ENCODE results near the gene CHEK1. TPM values are rescaled to one million over a fixed set of nuclear protein-coding genes. Genes with fewer than 3 reads are reported as not detected.

Gene CHEK1
- total RNA-seq, 1 experiment from 2014 or later: 71.6 TPM

GRCh38 chr11:125593114-125593820 lies 31.7 kb upstream of the CHEK1 start:
- H3K27me3 ChIP-seq (ENCODE audit: control insufficient read depth, insufficient read depth, low read length): no peaks in the 10 kb centered on the region
- intact Hi-C loops (cut with micrococcal nuclease; ENCODE audit: unreplicated experiment) (no loop called here), in situ Hi-C loops (cut with HindIII; ENCODE audit: low pct_unique_long_range_greater_than_20kb, low sequenced_read_pairs) (no loop called here)
- peaks cover 6% of the 10 kb centered on the region; the same call in 1 of the 2 replicates for H3K4me1 ChIP-seq (ENCODE audit: control insufficient read depth, insufficient read depth, low read length)
- H3K9me3 ChIP-seq (ENCODE audit: control insufficient read depth, insufficient read depth, low read depth, low read length): no peaks in the 10 kb centered on the region
- ChIA-PET POLR2A (interaction anchor here (0.5 to 2.0 kb wide), 4 partner anchors 23 to 90 kb away, joined by 3 to 6 read pairs (median 4); partner anchors contain the start of gene EI24), CTCF (no interaction called here)
- peak overlapping the region; percentile 83 to 86 for H3K4me3 ChIP-seq (ENCODE audit: low read depth in 2 of 2, low read length in 2 of 2)
- TSS peak; percentile 93 for BruUV-seq (replicated peaks)
- TF ChIP-seq POLR2AphosphoS5 (IDR thresholded peaks at IDR 0.05; ENCODE audit: low read depth, low read length) (no peak), SIN3A (IDR thresholded peaks at IDR 0.05; ENCODE audit: borderline replicate concordance, insufficient read depth, low read depth, low read length) (no peak), TCF7L2 (IDR thresholded peaks at IDR 0.05; ENCODE audit: low read depth, low read length) (no peak), CTCF (IDR thresholded peaks at IDR 0.05) (no peak), REST (IDR thresholded peaks at IDR 0.05; ENCODE audit: insufficient read depth in 1 of 2, low read depth in 2 of 2, low read length in 1 of 2) (no peak)
- ATAC-seq: peak; percentile 47
- peak; percentile 4 for DNase-seq (ENCODE audit: low read depth, low spot score)
- peaks cover 6% of the 10 kb centered on the region for H3K36me3 ChIP-seq (ENCODE audit: control insufficient read depth, insufficient read depth, low read length)
- H3K27ac ChIP-seq (ENCODE audit: low read length): peak overlapping the region; percentile 94

DNA sequence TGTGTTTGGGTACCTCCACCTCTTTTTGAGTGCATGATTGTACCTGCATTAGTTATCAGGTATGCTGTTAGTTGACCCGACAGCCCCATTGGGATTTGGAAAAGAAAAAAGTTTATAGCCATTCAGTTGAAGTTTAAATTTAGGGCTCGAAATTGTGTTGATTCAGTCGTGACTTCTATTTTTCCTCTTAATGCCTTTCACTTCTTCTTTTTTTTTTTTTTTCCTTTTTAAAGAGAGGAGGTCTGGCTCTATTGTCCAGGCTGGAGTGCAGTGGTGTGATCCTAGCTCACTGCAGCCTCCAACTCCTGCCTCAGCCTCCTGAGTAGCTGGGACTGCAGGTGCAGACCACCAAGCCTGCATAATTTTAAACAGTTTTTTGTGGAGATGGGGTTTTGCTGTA lies 30.0 kb upstream of the CHEK1 start:
- in situ Hi-C loops (cut with HindIII; ENCODE audit: low pct_unique_long_range_greater_than_20kb, low sequenced_read_pairs) (no loop called here), intact Hi-C loops (cut with micrococcal nuclease; ENCODE audit: unreplicated experiment) (no loop called here)
- ATAC-seq: no peak
- peaks cover 4% of the 10 kb centered on the region; the same call in 1 of the 2 replicates for H3K4me1 ChIP-seq (ENCODE audit: control insufficient read depth, insufficient read depth, low read length)
- no peak overlapping the region for H3K4me3 ChIP-seq (ENCODE audit: low read depth in 2 of 2, low read length in 2 of 2)
- H3K27ac ChIP-seq (ENCODE audit: low read length): no peak overlapping the region; the same call in 1 of the 2 replicates
- CTCF ChIA-PET: no interaction called here
- no peak for DNase-seq (ENCODE audit: low read depth, low spot score)
- no TSS peak for BruUV-seq (replicated peaks)
- H3K36me3 ChIP-seq (ENCODE audit: control insufficient read depth, insufficient read depth, low read length): peaks cover 8% of the 10 kb centered on the region
- TF ChIP-seq REST (IDR thresholded peaks at IDR 0.05; ENCODE audit: insufficient read depth in 1 of 2, low read depth in 2 of 2, low read length in 1 of 2): no peak
- TF ChIP-seq CTCF (IDR thresholded peaks at IDR 0.05): no peak
- TF ChIP-seq SIN3A (IDR thresholded peaks at IDR 0.05; ENCODE audit: borderline replicate concordance, insufficient read depth, low read depth, low read length): no peak
- no peak for TF ChIP-seq POLR2AphosphoS5 (IDR thresholded peaks at IDR 0.05; ENCODE audit: low read depth, low read length)
- TF ChIP-seq TCF7L2 (IDR thresholded peaks at IDR 0.05; ENCODE audit: low read depth, low read length): no peak
- no peaks in the 10 kb centered on the region for H3K9me3 ChIP-seq (ENCODE audit: control insufficient read depth, insufficient read depth, low read depth, low read length)
- no peaks in the 10 kb centered on the region for H3K27me3 ChIP-seq (ENCODE audit: control insufficient read depth, insufficient read depth, low read length)
- POLR2A ChIA-PET: no interaction called here

Measured in Panc1 (cell line).